CD4-positive, alpha-beta T cell treated with Interleukin-15 for 4 hours (primary cell): ENCODE results near the gene CCDC33.

Experiments used
- DNase-seq: peaks from one replicate; pipeline ENCODE4 v3.0.0-alpha.2; 2020; ENCODE audit warnings: low spot score

Gene CCDC33

GRCh38 chr15:74314795-74315438, 78.8 kb downstream of the CCDC33 start:
- no peak for DNase-seq

GRCh38 chr15:74315626-74316025, 79.5 kb downstream of the CCDC33 start:
- no peak for DNase-seq

DNA sequence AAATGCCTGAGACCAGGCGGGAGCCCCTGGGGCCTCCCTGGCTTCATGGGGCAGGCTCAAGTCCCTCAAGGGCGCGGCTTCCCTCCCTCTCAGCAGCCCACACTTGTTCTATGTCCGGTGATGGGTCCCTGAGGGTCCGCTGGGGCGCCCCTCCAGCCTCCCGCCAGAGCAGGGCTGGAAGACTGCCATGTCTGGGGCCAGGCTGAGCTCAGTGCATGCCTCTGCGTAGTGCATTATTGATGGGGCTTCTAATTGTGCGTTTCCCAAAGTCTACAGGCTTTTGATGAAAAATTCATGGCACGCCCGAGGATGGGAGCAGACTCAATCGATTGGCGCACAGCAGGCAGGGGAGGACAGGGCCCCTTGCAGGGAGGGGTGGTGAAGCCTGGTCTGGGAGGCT, 80.0 kb downstream of the CCDC33 start:
- DNase-seq: no peak

- DNase-seq: no peak
Observed at GRCh38 chr15:74317820-74318375, 81.8 kb downstream of the CCDC33 start.

GRCh38 chr15:74318376-74319137, 82.4 kb downstream of the CCDC33 start:
- DNase-seq: no peak

DNA sequence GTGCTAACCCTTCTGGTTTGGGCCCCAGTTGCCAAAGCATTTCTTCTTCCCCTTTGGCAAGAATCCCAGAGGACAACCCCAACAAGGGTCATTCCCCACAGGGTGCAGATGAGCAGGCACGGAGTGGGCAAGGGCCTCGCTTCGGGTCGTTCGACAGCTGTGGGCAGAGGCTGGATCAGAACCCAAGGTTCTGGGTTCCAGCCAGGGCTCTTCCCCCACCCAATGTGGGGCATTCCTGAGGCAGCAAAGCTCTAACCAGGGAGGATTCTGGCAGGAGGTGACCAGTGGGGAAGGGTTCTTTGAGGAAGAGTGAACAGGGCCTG, 83.0 kb downstream of the CCDC33 start:
- DNase-seq: no peak

- DNase-seq: no peak
Observed at GRCh38 chr15:74319596-74320351, 83.6 kb downstream of the CCDC33 start.

DNA sequence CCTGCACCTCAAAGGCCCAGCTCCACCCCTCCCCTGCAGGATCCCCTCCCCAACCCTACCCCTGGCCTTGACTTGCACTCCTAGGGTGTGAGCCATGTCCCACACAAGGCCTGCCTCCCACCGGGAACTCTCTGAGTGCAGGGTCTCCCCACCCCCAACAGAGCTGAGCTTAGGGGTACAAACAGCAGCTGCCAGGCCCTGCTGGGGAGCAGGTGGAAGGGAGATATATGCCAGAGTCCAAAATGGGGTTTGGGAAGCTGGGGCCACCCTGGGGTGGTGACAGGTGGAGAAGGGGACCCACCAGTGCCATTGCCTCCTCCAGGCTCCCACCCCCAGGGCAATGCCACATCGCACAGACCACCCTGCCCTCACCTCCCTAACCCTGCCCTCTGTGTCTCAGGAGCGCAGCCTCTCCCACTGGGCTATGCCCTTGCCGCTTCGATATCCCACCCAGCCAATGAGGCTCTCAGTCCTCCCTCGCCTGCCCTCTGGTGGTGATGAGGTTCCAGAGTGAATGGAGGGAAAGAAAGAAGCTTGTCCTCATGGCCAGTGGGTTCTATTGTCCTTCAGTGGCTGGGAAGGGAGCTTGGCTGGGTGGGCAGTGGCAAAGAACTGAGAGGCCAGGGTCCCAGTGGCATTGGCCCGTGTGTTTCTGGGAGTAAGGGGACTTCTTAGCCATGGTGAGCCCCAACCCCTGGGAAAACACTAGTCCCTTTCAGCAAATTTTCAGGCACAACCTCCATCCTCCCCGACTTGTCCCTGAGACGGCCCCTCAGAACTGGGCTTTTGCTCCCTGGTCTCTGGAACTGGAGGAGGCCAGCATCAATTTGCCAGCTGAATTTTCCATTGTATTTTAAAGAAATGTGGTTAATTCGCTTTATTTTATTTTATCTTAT, 84.5 kb downstream of the CCDC33 start:
- no peak for DNase-seq

DNA sequence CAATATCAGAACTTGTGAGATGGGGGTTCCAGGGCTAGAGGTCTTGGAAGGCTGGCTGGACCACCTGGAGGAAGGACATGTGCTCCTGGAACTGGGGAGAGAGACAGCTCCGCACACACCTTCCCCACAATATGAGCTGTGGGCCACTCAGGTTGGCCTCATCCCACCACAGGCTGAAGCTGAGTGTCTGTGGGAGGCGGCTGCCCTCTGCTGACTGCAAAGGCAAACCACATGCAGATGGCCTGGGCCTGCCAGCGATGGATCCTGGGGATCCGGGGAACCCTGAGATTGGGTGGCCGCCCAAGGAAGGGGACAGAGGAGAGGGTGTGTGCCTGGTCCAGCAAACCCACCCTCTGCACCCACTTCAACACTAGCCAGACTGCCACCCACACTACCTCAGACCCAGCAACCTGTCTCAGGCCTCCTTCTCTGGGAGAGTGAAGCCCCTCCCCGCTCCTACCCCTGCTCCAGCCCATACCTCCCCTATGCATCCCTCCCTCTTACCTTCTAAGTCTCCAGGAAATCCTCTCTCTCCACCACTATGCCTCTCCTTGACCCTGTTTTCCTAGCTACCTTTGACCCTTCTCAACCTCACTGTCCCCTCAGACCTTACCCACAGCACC, 86.5 kb downstream of the CCDC33 start:
- peak; percentile 40 for DNase-seq

DNA sequence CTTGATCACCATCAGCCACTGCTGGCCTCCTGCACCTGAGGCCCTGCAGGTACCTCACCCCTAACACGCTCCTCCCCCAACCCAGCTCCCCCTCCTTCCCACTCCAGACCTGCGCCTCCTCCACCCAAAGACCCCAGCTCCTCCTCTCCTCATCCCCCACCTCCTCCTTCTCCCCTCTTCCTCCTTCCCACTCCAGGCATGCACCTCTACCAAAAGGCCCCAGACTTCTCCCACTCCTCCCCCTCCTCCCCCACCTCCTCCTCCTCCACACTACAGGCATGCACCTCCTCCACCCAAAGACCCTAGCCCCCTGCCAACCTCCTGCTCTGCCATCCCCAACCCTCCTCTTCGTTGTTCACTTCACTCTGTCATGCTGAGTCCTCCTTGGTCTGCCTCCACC, 88.6 kb downstream of the CCDC33 start:
- no peak for DNase-seq

- DNase-seq: no peak
Observed at GRCh38 chr15:74326746-74327145, 90.6 kb downstream of the CCDC33 start.

- DNase-seq: no peak
Observed at GRCh38 chr15:74327756-74328155, 91.6 kb downstream of the CCDC33 start.

DNA sequence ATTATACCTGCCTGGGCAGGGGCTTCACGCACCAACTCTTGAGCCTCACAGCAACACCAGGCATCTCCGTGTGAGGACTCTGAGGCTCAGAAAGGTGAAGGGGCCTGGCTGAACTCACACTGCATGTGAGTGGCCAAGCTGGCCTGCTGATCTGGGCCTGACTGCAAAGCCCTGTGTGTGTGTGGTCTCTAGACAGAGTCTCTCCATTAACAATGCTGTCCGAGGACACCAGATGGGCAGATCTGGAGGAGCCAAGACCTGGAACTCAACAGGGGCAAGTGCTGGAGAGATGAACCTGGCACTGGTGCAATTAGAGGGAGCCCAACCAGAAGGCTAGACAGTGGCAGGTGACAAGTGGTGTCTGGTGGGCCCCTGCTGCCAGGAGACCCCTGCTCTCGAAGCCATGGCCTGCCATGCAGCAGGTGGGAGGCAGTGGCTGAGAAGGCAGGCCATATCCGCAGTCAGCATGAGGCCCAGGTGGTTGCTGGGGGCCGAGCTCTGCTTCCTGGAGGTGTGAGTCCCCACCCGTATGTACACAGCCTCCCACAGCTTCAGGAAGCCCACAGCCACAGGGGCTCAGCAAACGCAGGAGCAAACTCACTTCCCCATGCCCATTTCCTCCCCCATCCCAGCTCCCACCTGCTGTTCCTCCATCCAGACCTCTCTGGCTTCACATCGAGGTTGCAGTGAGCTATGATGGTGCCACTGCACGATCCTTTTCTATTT, 92.4 kb downstream of the CCDC33 start:
- DNase-seq: no peak

DNA sequence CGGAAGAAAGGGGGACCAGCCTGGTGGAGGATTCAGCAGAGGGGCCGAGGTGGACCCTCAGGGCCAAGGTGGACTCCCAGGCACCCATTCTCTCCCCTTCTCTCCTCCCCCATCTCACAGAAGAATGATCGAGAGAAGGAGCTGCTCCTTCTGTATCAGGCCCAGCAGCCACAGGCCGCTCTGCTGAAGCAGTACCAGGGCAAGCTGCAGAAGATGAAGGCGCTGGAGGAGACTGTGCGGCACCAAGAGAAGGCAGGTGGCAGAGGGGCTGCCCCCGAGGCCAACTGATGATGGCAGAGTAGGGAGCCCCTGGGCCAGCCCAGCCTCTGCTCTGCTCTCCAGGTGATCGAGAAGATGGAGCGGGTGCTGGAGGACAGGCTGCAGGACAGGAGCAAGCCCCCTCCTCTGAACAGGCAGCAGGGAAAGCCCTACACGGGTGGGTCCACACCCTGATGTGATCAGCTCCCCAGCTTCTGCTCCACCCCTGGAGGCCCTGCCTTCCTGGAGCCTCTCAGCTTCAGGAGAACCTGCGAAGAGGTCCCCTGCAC, 94.8 kb downstream of the CCDC33 start:
- no peak for DNase-seq

GRCh38 chr15:74332011-74332410, 95.9 kb downstream of the CCDC33 start:
- no peak for DNase-seq

DNA sequence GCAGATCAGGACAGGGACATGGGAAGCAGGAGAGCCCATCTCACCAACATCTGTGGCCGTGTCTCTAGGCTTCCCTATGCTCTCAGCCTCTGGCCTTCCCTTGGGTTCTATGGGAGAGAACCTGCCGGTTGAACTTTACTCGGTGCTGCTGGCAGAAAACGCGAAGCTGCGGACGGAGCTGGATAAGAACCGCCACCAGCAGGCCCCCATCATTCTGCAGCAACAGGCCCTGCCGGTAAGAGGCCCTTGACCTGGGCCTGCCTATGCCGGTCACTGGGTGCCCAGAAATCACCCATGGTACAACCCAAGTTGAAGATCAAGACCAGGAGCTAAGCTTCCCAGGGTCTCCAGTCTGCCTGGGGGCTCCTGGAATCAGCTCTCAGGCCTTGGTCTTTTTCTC, 96.5 kb downstream of the CCDC33 start:
- no peak for DNase-seq

- DNase-seq: no peak
Observed at GRCh38 chr15:74333093-74333492, 97.0 kb downstream of the CCDC33 start.

GRCh38 chr15:74333662-74334061, 97.5 kb downstream of the CCDC33 start:
- DNase-seq: no peak

DNA sequence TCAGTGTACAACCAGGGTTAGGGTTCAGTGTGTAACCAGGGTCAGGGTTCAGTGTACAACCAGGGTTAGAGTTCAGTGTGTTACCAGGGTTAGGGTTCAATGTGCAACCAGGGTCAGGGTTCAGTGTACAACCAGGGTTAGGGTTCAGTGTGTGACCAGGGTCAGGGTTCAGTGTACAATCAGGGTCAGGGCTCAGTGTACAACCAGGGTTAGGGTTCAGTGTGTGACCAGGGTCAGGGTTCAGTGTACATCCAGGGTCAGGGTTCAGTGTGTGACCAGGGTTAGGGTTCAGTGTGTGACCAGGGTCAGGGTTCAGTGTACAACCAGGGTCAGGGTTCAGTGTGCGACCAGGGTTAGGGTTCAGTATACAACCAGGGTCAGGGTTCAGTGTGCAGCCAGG, 98.0 kb downstream of the CCDC33 start:
- DNase-seq: no peak

GRCh38 chr15:74335396-74335795, 99.3 kb downstream of the CCDC33 start:
- no peak for DNase-seq
